Subcutaneous abdominal adipose tissue (tissue), 5 donors: ENCODE data around the gene RYR1.

Source experiments
- H3K27ac ChIP-seq: one replicate; pipeline ENCODE4 v1.7.0; 2013; ENCODE audit warnings: low read depth, mild to moderate bottlenecking, inconsistent platforms, low read length, moderate library complexity
- H3K27me3 ChIP-seq, 5 donors: one replicate each; pipeline ENCODE4 v1.7.0; 2013; ENCODE audit warnings: low read length in 5 of 5, inconsistent platforms in 1 of 5; ENCODE audit not compliant: control insufficient read depth in 5 of 5, insufficient read depth in 4 of 5
- H3K36me3 ChIP-seq, 5 donors: one replicate each; pipeline ENCODE4 v1.7.0; 2013; ENCODE audit warnings: low read length in 5 of 5; ENCODE audit not compliant: control insufficient read depth in 5 of 5, insufficient read depth in 5 of 5
- H3K4me1 ChIP-seq, 5 donors: one replicate each; pipeline ENCODE4 v1.7.0; 2013; ENCODE audit warnings: low read length in 5 of 5, mild to moderate bottlenecking in 3 of 5, moderate library complexity in 1 of 5; ENCODE audit not compliant: control insufficient read depth in 5 of 5, insufficient read depth in 5 of 5
- H3K4me3 ChIP-seq, 5 donors: one replicate each; pipeline ENCODE4 v1.7.0; 2013; ENCODE audit warnings: low read length in 5 of 5, low read depth in 1 of 5
- H3K9ac ChIP-seq, 5 donors: one replicate each; pipeline ENCODE4 v1.7.0; 2013; ENCODE audit warnings: low read length in 5 of 5, mild to moderate bottlenecking in 4 of 5, moderate library complexity in 3 of 5
- H3K9me3 ChIP-seq, 5 donors: one replicate each; pipeline ENCODE4 v1.7.0; 2013; ENCODE audit warnings: low read length in 5 of 5; ENCODE audit not compliant: control insufficient read depth in 5 of 5
- donor health status: healthy.
- donor health status: healthy.
- donor health status: healthy.
- donor health status: healthy.
- donor health status: healthy.

RYR1 gene

GRCh38 chr19:38634757-38635482, 201.4 kb downstream of the RYR1 start:
- no peaks in the 10 kb centered on the region for H3K9me3 ChIP-seq
- H3K27ac ChIP-seq: no peak overlapping the region
- no peak overlapping the region for H3K4me3 ChIP-seq
- H3K36me3 ChIP-seq: peaks cover 2 to 63% (median 36%) of the 10 kb centered on the region in 5 donors
- H3K27me3 ChIP-seq: no peaks in the 10 kb centered on the region
- peak overlapping the region in 1 of 5 donors; percentile 17 for H3K9ac ChIP-seq
- H3K4me1 ChIP-seq: peaks cover 0 to 19% (median 4%) of the 10 kb centered on the region in 5 donors

- Histone ChIP-seq H3K4me3 (no peak overlapping the region), H3K27me3 (no peaks in the 10 kb centered on the region), H3K27ac (peak overlapping the region; percentile 30), H3K9ac (no peak overlapping the region), H3K9me3 (no peaks in the 10 kb centered on the region), H3K4me1 (peaks cover 0 to 26% (median 4%) of the 10 kb centered on the region in 5 donors), H3K36me3 (peaks cover 2 to 57% (median 31%) of the 10 kb centered on the region in 5 donors)
Measured at GRCh38 chr19:38635483-38636399, 202.2 kb downstream of the RYR1 start.
